Measurements from ENCODE around the gene SPATA31C1. TPM values are rescaled to one million over a fixed set of nuclear protein-coding genes. Genes with fewer than 3 reads are reported as not detected.

SPATA31C1 gene
- total RNA-seq: not detected in 2 replicates

DNA sequence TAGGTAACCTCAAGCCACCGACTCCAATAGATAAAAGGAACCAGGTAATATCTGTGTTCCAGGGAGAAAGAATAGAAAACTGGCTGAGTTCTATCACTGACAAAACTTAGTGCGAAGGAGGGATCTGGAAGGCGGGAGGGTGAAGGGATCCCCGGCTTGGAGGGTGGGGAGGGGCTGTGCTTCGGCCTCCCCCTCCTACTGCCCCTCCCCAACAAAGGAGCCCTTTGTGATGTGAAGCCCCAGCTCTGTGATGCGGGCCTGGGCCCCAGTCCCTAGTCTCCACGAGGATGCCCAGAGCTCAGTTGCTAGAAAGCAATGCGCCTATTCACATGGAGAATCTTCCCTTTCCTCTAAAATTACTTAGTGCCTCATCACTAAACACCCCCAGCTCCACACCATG is at the start of gene SPATA31C1:
Gene SPATA31C1 (plus strand): TSS at position 301 of the 400 bp plus-strand sequence.

DNA sequence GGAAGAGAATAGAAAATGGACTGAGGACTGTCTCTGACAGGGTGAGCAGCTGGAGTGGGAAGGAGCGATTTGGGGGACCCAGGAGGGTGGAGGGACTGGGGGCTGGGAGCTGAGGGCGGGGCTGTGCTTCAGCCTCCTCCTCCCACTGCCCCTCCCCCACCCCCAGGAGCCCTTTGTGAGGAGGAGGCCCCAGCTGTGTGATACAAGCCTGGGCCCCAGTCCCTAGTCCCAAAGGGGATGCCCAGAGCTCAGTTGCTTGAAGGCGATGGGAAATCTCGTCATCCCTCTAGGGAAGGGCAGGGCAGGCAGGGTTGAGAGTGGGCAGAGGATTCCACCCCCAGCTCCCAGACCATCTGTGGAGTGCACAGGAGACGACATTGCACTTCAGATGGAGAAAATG is 35.1 kb upstream of the SPATA31C1 start, which contains the start of gene SPATA31E1:
Gene SPATA31E1 (plus strand): TSS at position 251 of the 400 bp plus-strand sequence. CDS start 15 bp downstream, at position 266.

Other genes with a start within 250 kb of the SPATA31C1 start
- gene CTSL, start 191.8 kb upstream of the SPATA31C1 start, total RNA-seq: 602 and 865 TPM in 2 replicates
- gene SPATA31E1, start 35.1 kb upstream of the SPATA31C1 start, total RNA-seq: not detected in 2 replicates
- gene CDK20, start 56.6 kb downstream of the SPATA31C1 start, total RNA-seq: 5.7 and 8.1 TPM in 2 replicates
- gene SPATA31C2, start 220.5 kb downstream of the SPATA31C1 start, total RNA-seq: not detected in 2 replicates

All from articular chondrocyte of knee joint (primary cell).